Gastrocnemius medialis (tissue), 4 donors: ENCODE measurements around the gene RXRA. TPM values are rescaled to one million over a fixed set of nuclear protein-coding genes. Genes with fewer than 3 reads are reported as not detected.

Source experiments
- ATAC-seq, 2 donors: fragments of 150-250 bp; one replicate each; pipeline ENCODE4 v1.9.1; 2016
- DNase-seq, 2 donors: peaks; one replicate each; pipeline ENCODE4 v3.0.0-alpha.2; 2019
- H3K27ac ChIP-seq, 4 donors: fragments of 200-600 bp; sonication (generic); 1 replicate in 1 of 4; 2 replicates in 3 of 4; pipeline ENCODE4 v1.5.1; 2016 to 2018; ENCODE audit warnings: mild to moderate bottlenecking in 2 of 4, moderate library complexity in 1 of 4
- H3K27me3 ChIP-seq, 3 donors: fragments of 200-600 bp; sonication (generic) in 2 of 3; 1 replicate in 1 of 3; 2 replicates in 2 of 3; pipeline versions ENCODE4 v1.5.1 to v1.6.0; 2016 to 2019; ENCODE audit warnings: mild to moderate bottlenecking in 1 of 3, moderate library complexity in 1 of 3
- H3K36me3 ChIP-seq, 2 donors: fragments of 200-600 bp; sonication (generic) in 1 of 2; one replicate each; pipeline ENCODE4 v1.5.1; 2017 to 2018
- H3K4me1 ChIP-seq, 2 donors: fragments of 200-600 bp; sonication (generic) in 1 of 2; one replicate each; pipeline ENCODE4 v1.5.1; 2016 to 2017; ENCODE audit warnings: mild to moderate bottlenecking in 2 of 2
- H3K4me3 ChIP-seq, 4 donors: fragments of 200-600 bp; sonication (generic) in 3 of 4; 1 replicate in 1 of 4; 2 replicates in 3 of 4; pipeline ENCODE4 v1.5.1; 2016 to 2019; ENCODE audit warnings: mild to moderate bottlenecking in 2 of 4
- H3K9me3 ChIP-seq, 3 donors: fragments of 200-600 bp; sonication (generic) in 2 of 3; 1 replicate in 1 of 3; 2 replicates in 2 of 3; pipeline ENCODE4 v1.5.1; 2016 to 2019
- POLR2A ChIP-seq, 2 donors: fragments of 450-650 bp; IDR thresholded peaks; one replicate each; pipeline ENCODE4 v1.6.1; 2017; ENCODE audit warnings: antibody characterized with exemption in 2 of 2, mild to moderate bottlenecking in 2 of 2, moderate library complexity in 2 of 2
- in situ Hi-C, 4 donors: fragments of 200-750 bp; cut with MboI; loops; one replicate each; pipeline versions ENCODE4 v1.15.0 to v1.8.0; 2017; ENCODE audit warnings: low sequenced_read_pairs in 4 of 4
- intact Hi-C: fragments of 100-400 bp; cut with DNase I; formaldehyde crosslinking; loops from one replicate; pipeline ENCODE4 v1.15.1; 2023; ENCODE audit warnings: low total_unique reads
- total RNA-seq, 4 donors: library from RNA; depleted of rRNA; stranded (reverse); fragments of >200 nt; gene quantifications; one replicate each; pipeline versions ENCODE4 v1.1.0 to v1.2.3, GENCODE V29; 2016
- TF ChIP-seq, protein P1 (sequence below), 5 experiments: fragments of 450-650 bp in 3 of 5; fragments of 200-600 bp in 2 of 5; sonication (generic) in 2 of 5; IDR thresholded peaks in 4 of 5; conservative IDR thresholded peaks in 1 of 5; 1 replicate in 4 of 5; 2 replicates in 1 of 5; pipeline ENCODE4 v1.5.1; 2016 to 2019; ENCODE audit warnings: antibody characterized with exemption in 5 of 5, mild to moderate bottlenecking in 3 of 5, moderate library complexity in 3 of 5

The RXRA gene
- total RNA-seq, 4 donors from 2014 or later = 70.8 to 224 (median 160) TPM

DNA sequence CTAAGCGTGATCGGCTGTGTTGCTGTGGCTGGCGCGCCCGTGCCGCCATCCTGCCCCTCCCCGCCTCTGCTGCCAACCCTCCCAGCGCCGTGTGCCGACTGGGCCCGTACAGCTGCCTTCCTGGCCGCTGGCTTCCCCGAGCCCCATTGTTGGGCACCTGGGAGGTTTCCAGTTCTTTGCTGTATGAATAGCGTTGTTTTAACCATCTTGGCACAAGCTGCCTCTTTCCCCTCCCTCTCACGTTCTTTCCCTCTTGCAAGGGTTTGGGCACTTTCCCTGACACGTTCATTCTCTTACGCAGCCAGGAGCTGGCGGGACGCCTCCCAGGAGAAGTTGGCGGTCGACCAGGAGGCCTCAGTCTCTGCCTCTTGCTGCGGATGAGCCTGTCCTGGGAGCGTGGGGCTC, 43.1 kb upstream of the RXRA start:
- no peaks in the 10 kb centered on the region for H3K27me3 ChIP-seq
- no peaks in the 10 kb centered on the region for H3K36me3 ChIP-seq
- H3K9me3 ChIP-seq = no peaks in the 10 kb centered on the region
- in situ Hi-C loops = no loop called here
- no peak for TF ChIP-seq POLR2A (IDR thresholded peaks at IDR 0.05)
- TF ChIP-seq, protein P1, sequence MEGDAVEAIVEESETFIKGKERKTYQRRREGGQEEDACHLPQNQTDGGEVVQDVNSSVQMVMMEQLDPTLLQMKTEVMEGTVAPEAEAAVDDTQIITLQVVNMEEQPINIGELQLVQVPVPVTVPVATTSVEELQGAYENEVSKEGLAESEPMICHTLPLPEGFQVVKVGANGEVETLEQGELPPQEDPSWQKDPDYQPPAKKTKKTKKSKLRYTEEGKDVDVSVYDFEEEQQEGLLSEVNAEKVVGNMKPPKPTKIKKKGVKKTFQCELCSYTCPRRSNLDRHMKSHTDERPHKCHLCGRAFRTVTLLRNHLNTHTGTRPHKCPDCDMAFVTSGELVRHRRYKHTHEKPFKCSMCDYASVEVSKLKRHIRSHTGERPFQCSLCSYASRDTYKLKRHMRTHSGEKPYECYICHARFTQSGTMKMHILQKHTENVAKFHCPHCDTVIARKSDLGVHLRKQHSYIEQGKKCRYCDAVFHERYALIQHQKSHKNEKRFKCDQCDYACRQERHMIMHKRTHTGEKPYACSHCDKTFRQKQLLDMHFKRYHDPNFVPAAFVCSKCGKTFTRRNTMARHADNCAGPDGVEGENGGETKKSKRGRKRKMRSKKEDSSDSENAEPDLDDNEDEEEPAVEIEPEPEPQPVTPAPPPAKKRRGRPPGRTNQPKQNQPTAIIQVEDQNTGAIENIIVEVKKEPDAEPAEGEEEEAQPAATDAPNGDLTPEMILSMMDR (IDR thresholded peaks at IDR 0.05 in 4 of 5, conservative IDR thresholded peaks at IDR 0.05 in 1 of 5) = no peak
- H3K27ac ChIP-seq = peak overlapping the region; percentile 67 to 80 (median 72)
- DNase-seq (peak; percentile 53 to 79), ATAC-seq (peak; percentile 67 to 68)
- peak overlapping the region in 1 of 4 donors; percentile 6 for H3K4me3 ChIP-seq
- intact Hi-C loops = loop anchor here (2.0 to 5.0 kb wide), 4 partner anchors 44 to 152 kb away; partner anchors contain the start of gene RXRA
- H3K4me1 ChIP-seq = peaks cover 19 to 31% of the 10 kb centered on the region in 2 donors

DNA sequence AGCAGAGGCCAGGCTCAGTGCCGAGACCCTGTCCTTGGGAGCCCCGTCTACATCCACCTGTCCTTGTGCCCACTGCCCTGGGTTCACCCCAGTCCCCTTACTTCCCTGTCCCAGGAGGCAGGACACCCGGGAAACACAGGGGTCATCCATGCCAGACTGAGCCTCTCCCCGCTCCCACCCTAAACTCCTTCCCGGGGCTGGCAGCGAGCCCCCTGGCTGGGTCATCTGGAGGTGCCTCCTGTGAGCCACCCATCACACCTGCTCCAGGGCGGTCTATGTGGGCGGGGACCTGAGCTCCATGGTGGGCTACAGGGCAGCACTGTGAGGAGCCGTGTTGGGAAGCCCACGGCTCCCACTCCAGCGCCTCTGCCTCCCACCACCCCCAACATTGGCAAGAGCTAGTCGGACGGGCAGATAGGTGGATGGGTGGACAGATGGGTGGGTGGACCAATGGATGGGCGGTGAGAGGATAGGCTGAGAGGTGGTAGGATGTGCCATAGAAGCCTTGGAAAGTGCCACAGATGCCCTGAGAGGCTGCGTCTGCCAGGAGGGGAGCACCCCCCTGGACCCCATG, 42.5 kb upstream of the RXRA start:
- H3K36me3 ChIP-seq = no peaks in the 10 kb centered on the region
- intact Hi-C loops (loop anchor here (1.0 to 5.0 kb wide), 5 partner anchors 44 to 151 kb away; partner anchors contain the start of gene RXRA), in situ Hi-C loops (no loop called here)
- TF ChIP-seq POLR2A (IDR thresholded peaks at IDR 0.05) = no peak
- peak overlapping the region; percentile 67 to 80 (median 72) for H3K27ac ChIP-seq
- H3K9me3 ChIP-seq = no peaks in the 10 kb centered on the region
- ATAC-seq (peak; percentile 18 to 23), DNase-seq (no peak)
- peaks cover 19 to 31% of the 10 kb centered on the region in 2 donors for H3K4me1 ChIP-seq
- H3K27me3 ChIP-seq = no peaks in the 10 kb centered on the region
- no peak overlapping the region for H3K4me3 ChIP-seq

DNA sequence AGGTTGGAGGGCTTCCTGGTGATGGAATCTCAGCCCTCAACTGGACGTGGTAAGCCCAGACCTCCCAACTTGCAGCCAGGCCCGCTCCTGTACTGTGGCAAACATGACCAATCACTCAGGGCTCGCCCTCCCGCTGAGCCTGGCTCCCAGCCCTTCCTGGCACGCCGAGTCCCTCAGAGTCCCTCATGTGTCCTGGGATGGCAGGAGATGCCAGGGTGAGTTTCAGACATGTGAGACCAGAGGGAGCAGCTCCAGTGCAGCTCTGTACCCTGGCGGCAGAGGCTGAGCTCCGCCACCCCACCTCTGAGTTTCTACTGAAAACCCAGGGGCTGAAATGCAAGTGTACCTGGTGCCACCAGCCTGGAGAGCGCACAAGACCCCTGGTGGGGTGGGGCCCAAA, 42.0 kb upstream of the RXRA start:
- ATAC-seq (peak; percentile 85 to 88), DNase-seq (peak; percentile 88 to 95)

DNA sequence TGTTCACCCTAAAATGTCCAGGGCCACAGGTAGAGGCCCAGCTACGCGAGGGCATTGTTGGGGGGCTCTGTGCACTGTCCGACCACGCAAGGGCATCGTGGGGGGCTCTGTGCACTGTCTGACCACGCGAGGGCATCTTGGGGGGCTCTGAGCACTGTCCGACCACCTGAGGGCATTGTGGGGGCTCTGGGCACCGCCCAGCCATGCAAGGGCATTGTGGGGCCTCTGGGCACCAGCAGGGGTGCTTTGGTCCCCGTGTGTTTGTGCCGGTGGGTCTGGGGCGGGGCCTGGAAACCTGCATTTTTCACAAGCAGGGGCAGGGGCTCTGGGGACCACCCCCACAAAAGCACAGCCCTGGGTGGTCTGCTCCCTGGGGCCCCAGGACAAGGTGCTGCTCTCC, 41.5 kb upstream of the RXRA start:
- Histone ChIP-seq H3K36me3 (no peaks in the 10 kb centered on the region), H3K9me3 (no peaks in the 10 kb centered on the region), H3K4me1 (peaks cover 19 to 31% of the 10 kb centered on the region in 2 donors), H3K27ac (peak overlapping the region; percentile 67 to 80 (median 72)), H3K27me3 (no peaks in the 10 kb centered on the region), H3K4me3 (no peak overlapping the region)
- in situ Hi-C loops (no loop called here), intact Hi-C loops (loop anchor here (1.0 to 5.0 kb wide), 3 partner anchors 43 to 114 kb away; partner anchors contain the start of gene RXRA)
- no peak for TF ChIP-seq POLR2A (IDR thresholded peaks at IDR 0.05)
- TF ChIP-seq, protein P1 (IDR thresholded peaks at IDR 0.05 in 4 of 5, conservative IDR thresholded peaks at IDR 0.05 in 1 of 5) = no peak
- ATAC-seq (no peak), DNase-seq (no peak)

More for the DNA sequence above, 42.0 kb upstream of the RXRA start:
- peak overlapping the region; percentile 67 to 80 (median 72) for H3K27ac ChIP-seq
- no peak for TF ChIP-seq POLR2A (IDR thresholded peaks at IDR 0.05)
- TF ChIP-seq, protein P1 (IDR thresholded peaks at IDR 0.05 in 4 of 5, conservative IDR thresholded peaks at IDR 0.05 in 1 of 5) = peak in 3 of 5 experiments; percentile 31 to 50 (median 46)
- peaks cover 19 to 31% of the 10 kb centered on the region in 2 donors for H3K4me1 ChIP-seq
- intact Hi-C loops = loop anchor here (1.0 to 5.0 kb wide), 3 partner anchors 43 to 114 kb away; partner anchors contain the start of gene RXRA
- H3K27me3 ChIP-seq = no peaks in the 10 kb centered on the region
- H3K9me3 ChIP-seq = no peaks in the 10 kb centered on the region
- in situ Hi-C loops = no loop called here
- no peaks in the 10 kb centered on the region for H3K36me3 ChIP-seq
- H3K4me3 ChIP-seq = no peak overlapping the region

DNA sequence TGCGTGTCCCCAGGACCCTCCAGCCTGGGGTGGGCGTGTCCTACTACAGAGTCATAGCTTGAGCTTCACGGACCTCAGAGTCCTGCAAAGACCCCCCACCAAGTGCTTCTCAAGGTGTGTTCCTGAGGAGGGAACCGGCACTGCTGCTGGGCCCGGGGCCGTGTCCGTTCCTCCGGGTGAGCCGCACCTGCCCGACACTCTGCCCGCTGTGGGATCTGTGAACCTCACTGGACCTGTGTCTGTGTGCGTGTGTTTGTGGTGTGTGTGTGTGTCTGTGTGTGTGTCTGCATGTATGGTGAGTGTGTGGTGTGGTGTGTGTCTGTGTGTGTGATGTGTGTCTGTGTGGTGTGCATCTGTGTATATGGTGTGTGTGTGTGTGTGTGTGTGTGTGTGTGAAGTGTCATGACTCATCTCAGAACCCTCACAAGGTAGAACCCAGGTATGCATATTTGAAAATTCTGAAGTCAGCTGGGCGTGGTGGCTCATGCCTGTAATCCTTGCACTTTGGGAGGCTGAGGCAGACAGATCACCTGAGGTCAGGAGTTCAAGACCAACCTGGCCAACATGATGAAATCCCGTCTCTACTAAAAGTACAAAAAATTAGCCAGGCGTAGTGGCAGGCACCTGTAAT, 40.9 kb upstream of the RXRA start:
- no peak for ATAC-seq
- TF ChIP-seq, protein P1 (IDR thresholded peaks at IDR 0.05 in 4 of 5, conservative IDR thresholded peaks at IDR 0.05 in 1 of 5) = no peak
- no peak for TF ChIP-seq POLR2A (IDR thresholded peaks at IDR 0.05)
- intact Hi-C loops = no loop called here

More for the DNA sequence above, 40.9 kb upstream of the RXRA start:
- H3K27me3 ChIP-seq = no peaks in the 10 kb centered on the region
- in situ Hi-C loops = no loop called here
- H3K9me3 ChIP-seq = no peaks in the 10 kb centered on the region
- no peak overlapping the region for H3K4me3 ChIP-seq
- H3K27ac ChIP-seq = no peak overlapping the region
- H3K4me1 ChIP-seq = peaks cover 19 to 31% of the 10 kb centered on the region in 2 donors
- H3K36me3 ChIP-seq = no peaks in the 10 kb centered on the region
- no peak for DNase-seq
